HuH-7.5 (cell line): ENCODE measurements around the gene TRIL.

ENCODE experiments used
- DNase-seq: peaks from one replicate; pipeline ENCODE4 v3.0.0; 2011; ENCODE audit warnings: low spot score

The TRIL gene

GRCh38 chr7:28958235-28958979, at the start of gene TRIL:
TSS of gene TRIL (minus strand) at chr7:28958330. CDS start at chr7:28958046, 284 bp downstream.
- DNase-seq, result no peak

- no peak for DNase-seq
These were observed 49.0 kb upstream of the TRIL start for GRCh38 chr7:29007127-29007526.

- DNase-seq, result no peak
These were observed 47.7 kb upstream of the TRIL start for GRCh38 chr7:29005829-29006228.

- DNase-seq, result no peak
These were observed 47.3 kb upstream of the TRIL start for GRCh38 chr7:29005406-29005805.

GRCh38 chr7:29003703-29004102, 45.6 kb upstream of the TRIL start:
- DNase-seq, result no peak

GRCh38 chr7:29000717-29001076, 42.6 kb upstream of the TRIL start:
- no peak for DNase-seq

GRCh38 chr7:28999895-29000716, 42.0 kb upstream of the TRIL start:
- no peak for DNase-seq

- DNase-seq, result no peak
These were observed 41.3 kb upstream of the TRIL start for GRCh38 chr7:28999427-28999826.

GRCh38 chr7:28998105-28998504, 40.0 kb upstream of the TRIL start:
- DNase-seq, result no peak

- no peak for DNase-seq
These were observed 38.7 kb upstream of the TRIL start for GRCh38 chr7:28996836-28997235.

- DNase-seq, result no peak
These were observed 35.2 kb upstream of the TRIL start for GRCh38 chr7:28993371-28993770.

- no peak for DNase-seq
These were observed 34.7 kb upstream of the TRIL start for GRCh38 chr7:28992798-28993197.

- DNase-seq, result no peak
These were observed 32.2 kb upstream of the TRIL start for GRCh38 chr7:28990200-28990960.

GRCh38 chr7:28989211-28989980, 31.3 kb upstream of the TRIL start:
- no peak for DNase-seq

GRCh38 chr7:28988810-28989209, 30.7 kb upstream of the TRIL start:
- DNase-seq, result no peak

GRCh38 chr7:28988091-28988490, 30.0 kb upstream of the TRIL start:
- DNase-seq, result no peak

GRCh38 chr7:28986765-28987110, 28.6 kb upstream of the TRIL start:
- no peak for DNase-seq

- no peak for DNase-seq
These were observed 28.1 kb upstream of the TRIL start for GRCh38 chr7:28986028-28986764.

- no peak for DNase-seq
These were observed 26.5 kb upstream of the TRIL start for GRCh38 chr7:28984631-28985030.

- no peak for DNase-seq
These were observed 26.1 kb upstream of the TRIL start for GRCh38 chr7:28984217-28984616.
